ENCODE data around the gene CHTF8.

Gene CHTF8

GRCh38 chr16:69132424-69133252, at the start of gene CHTF8, which contains the start of gene UTP4:
TSS of gene CHTF8 (minus strand) at chr16:69132588. CDS start at chr16:69121458, 11,130 bp downstream.
TSS of gene UTP4 (plus strand) at chr16:69132649. CDS start at chr16:69133460, 811 bp downstream.
- peak within 1 kb of the TSS; percentile 91 for H3K4me2 ChIP-seq (ENCODE audit: low read length)
- peak within 1 kb of the TSS; percentile 22; the same call in 1 of the 2 replicates for H2AFZ ChIP-seq (ENCODE audit: low read depth, low read length)
- peaks cover 34% of the 10 kb centered on the region for H3K36me3 ChIP-seq (replicated peaks; ENCODE audit: low read depth, low read length)
- H3K4me1 ChIP-seq (ENCODE audit: low read length), result peaks cover 18% of the 10 kb centered on the region
- H3K9me3 ChIP-seq (ENCODE audit: insufficient read depth, low read length), result no peaks in the 10 kb centered on the region
- TF ChIP-seq EZH2phosphoT487 (IDR thresholded peaks at IDR 0.05; ENCODE audit: low read depth), result no peak
- TF ChIP-seq, protein P1, sequence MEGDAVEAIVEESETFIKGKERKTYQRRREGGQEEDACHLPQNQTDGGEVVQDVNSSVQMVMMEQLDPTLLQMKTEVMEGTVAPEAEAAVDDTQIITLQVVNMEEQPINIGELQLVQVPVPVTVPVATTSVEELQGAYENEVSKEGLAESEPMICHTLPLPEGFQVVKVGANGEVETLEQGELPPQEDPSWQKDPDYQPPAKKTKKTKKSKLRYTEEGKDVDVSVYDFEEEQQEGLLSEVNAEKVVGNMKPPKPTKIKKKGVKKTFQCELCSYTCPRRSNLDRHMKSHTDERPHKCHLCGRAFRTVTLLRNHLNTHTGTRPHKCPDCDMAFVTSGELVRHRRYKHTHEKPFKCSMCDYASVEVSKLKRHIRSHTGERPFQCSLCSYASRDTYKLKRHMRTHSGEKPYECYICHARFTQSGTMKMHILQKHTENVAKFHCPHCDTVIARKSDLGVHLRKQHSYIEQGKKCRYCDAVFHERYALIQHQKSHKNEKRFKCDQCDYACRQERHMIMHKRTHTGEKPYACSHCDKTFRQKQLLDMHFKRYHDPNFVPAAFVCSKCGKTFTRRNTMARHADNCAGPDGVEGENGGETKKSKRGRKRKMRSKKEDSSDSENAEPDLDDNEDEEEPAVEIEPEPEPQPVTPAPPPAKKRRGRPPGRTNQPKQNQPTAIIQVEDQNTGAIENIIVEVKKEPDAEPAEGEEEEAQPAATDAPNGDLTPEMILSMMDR (IDR thresholded peaks at IDR 0.05; ENCODE audit: low read depth, low read length), result no peak
- H3K27ac ChIP-seq (ENCODE audit: low read length), result peak within 1 kb of the TSS; percentile 78
- H4K20me1 ChIP-seq (ENCODE audit: insufficient read depth, low read length), result peaks cover 23% of the 10 kb centered on the region
- peak within 1 kb of the TSS; percentile 94 for H3K4me3 ChIP-seq (ENCODE audit: low read length)
- peaks cover 96% of the 10 kb centered on the region for H3K79me2 ChIP-seq (ENCODE audit: low read length)
- H3K9ac ChIP-seq (ENCODE audit: low read length), result peak within 1 kb of the TSS; percentile 97
- H3K27me3 ChIP-seq (ENCODE audit: low read depth, low read length), result no peaks in the 10 kb centered on the region

DNA sequence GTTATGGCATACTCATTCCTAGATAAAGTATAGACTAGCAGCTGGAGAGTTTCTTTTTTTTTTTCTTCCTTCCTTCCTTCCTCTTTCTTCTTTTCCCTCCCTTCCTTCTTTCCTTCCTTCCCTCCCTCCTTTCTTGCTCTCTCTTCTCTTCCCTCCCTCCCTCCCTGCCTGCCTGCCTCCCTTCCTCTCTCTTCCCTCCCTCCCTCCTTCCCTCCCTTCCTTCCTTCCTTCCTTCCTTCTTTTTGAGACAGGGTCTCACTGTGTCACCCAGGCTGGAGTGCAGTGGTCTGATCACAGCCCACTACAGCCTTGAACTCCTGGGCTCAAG, 47.6 kb upstream of the CHTF8 start:
- H3K9ac ChIP-seq (ENCODE audit: low read length), result no peak overlapping the region
- no peaks in the 10 kb centered on the region for H3K36me3 ChIP-seq (replicated peaks; ENCODE audit: low read depth, low read length)
- H4K20me1 ChIP-seq (ENCODE audit: insufficient read depth, low read length), result no peaks in the 10 kb centered on the region
- no peak overlapping the region for H3K4me2 ChIP-seq (ENCODE audit: low read length)
- H3K9me3 ChIP-seq (ENCODE audit: insufficient read depth, low read length), result no peaks in the 10 kb centered on the region
- H3K4me1 ChIP-seq (ENCODE audit: low read length), result no peaks in the 10 kb centered on the region
- TF ChIP-seq EZH2phosphoT487 (IDR thresholded peaks at IDR 0.05; ENCODE audit: low read depth), result no peak
- TF ChIP-seq, protein P1 (IDR thresholded peaks at IDR 0.05; ENCODE audit: low read depth, low read length), result no peak
- H3K4me3 ChIP-seq (ENCODE audit: low read length), result no peak overlapping the region
- H3K27ac ChIP-seq (ENCODE audit: low read length), result no peak overlapping the region
- H3K27me3 ChIP-seq (ENCODE audit: low read depth, low read length), result no peaks in the 10 kb centered on the region
- no peak overlapping the region for H2AFZ ChIP-seq (ENCODE audit: low read depth, low read length)
- no peaks in the 10 kb centered on the region for H3K79me2 ChIP-seq (ENCODE audit: low read length)

GRCh38 chr16:69179328-69180010, 47.1 kb upstream of the CHTF8 start:
- Histone ChIP-seq H3K4me2 (ENCODE audit: low read length) (no peak overlapping the region), H3K9me3 (ENCODE audit: insufficient read depth, low read length) (no peaks in the 10 kb centered on the region), H2AFZ (ENCODE audit: low read depth, low read length) (no peak overlapping the region), H3K27ac (ENCODE audit: low read length) (no peak overlapping the region), H4K20me1 (ENCODE audit: insufficient read depth, low read length) (no peaks in the 10 kb centered on the region), H3K4me3 (ENCODE audit: low read length) (no peak overlapping the region), H3K36me3 (replicated peaks; ENCODE audit: low read depth, low read length) (no peaks in the 10 kb centered on the region), H3K79me2 (ENCODE audit: low read length) (no peaks in the 10 kb centered on the region), H3K27me3 (ENCODE audit: low read depth, low read length) (no peaks in the 10 kb centered on the region), H3K9ac (ENCODE audit: low read length) (no peak overlapping the region), H3K4me1 (ENCODE audit: low read length) (no peaks in the 10 kb centered on the region)
- no peak for TF ChIP-seq EZH2phosphoT487 (IDR thresholded peaks at IDR 0.05; ENCODE audit: low read depth)
- TF ChIP-seq, protein P1 (IDR thresholded peaks at IDR 0.05; ENCODE audit: low read depth, low read length), result no peak
